ENCODE measurements around the gene UBR1.
"Not testable (repeated sequence)": the region's sequence is repeated elsewhere in the genome, so short reads cannot be mapped to it uniquely, and the experiment has no call there.

UBR1 gene

DNA sequence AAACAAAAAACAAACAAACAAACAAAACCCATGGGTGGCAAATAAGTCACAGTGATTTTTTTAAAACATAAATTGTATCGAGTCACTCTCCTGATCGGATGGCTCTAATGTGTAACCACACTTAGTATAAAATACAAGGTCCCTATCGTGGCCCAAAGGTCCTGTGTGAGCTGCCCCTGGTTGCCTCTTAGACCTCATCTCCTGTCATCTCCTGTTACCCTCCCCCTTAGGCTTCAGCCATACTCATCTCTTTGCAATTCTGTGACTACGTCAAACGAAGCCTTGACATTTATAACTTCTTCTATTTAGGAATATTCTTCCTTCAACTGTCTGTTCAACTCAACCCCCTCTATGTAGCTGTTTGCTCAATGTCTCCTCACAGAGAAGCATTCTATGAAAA is 141.4 kb downstream of the UBR1 start:
- DNase-seq, result no peak

DNA sequence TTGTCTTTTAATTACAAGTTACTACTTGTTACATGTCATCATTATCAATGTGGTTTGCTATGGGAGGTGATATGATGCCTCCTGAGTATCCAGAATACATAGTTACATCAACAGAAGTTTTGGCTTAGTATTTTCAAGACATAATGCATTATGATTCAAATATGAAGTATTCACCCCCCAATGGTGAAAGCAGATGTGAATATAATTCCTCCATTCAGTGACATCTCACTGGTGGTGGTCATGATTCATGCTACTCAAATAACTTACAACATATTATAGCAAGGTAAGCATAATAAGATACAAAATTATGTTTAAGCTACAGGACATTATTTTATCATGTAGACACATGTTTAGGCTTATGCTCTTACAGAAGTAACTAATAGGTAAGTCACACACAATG is 150.3 kb downstream of the UBR1 start:
- DNase-seq, result no peak

DNA sequence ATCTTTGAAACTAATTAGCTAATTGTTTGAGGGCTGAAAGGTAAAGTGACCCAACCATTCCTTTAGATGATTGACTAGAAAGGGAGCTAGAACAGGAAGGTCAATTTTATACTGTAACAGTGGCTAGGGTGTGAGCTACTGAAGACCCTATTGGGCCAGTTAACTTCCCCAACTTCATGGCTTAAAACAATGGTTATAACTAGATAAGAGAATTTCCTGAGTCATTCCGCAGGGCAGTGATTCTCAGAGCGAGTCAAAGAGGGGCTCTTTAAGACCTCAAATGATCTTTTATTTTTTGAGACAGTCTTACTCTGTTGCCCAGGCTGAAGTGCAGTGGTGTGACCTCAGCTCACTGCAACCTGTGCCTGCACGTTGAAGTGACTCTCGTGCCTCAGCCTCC is 151.5 kb downstream of the UBR1 start:
- no peak for DNase-seq

DNA sequence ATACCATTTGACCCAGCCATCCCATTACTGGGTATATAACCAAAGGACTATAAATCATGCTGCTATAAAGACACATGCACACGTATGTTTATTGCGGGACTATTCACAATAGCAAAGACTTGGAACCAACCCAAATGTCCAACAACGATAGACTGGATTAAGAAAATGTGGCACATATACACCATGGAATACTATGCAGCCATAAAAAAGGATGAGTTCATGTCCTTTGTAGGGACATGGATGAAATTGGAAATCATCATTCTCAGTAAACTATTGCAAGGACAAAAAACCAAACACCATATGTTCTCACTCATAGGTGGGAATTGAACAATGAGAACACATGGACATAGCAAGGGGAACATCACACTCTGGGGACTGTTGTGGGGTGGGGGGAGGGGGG is 156.9 kb downstream of the UBR1 start:
- not testable (repeated sequence) for DNase-seq

DNA sequence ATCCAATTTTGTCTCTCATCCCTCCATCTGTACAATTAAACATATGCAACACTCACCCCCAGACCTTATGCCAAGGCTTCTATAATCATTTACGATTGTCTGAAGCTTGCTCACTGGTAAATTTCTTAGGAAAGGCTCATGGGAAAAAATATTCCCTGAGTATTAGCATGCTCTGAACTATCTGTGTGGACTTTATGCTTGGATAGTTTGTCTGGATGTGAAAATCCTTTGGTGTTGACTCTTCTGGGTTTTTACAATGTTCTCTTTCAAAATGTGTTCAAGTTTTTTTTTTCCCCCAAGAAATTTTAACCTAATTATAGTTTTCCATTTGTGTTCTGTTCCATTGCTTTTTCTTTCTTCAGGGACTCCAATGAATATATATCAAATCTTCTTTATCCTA is 165.3 kb downstream of the UBR1 start:
- DNase-seq, result no peak

DNA sequence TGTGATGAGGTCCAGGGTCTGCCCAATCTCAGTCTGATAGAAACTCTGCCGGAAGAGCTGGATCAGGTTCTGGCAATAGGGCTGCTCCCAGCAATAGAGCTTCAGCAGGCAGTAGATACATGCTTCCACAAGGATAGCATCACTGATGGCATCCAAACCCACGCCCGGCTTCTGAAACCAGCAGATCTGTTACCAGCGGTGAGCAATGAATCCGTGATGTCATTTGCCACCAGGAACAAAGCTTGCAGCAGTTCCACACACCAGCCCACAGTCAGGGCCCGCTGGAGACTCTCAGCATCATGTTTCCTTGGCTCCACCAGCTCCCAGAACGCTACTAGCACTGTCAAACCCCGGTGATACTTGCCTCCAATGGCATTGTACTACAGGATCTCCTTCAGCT is 166.0 kb downstream of the UBR1 start:
- DNase-seq, result no peak

DNA sequence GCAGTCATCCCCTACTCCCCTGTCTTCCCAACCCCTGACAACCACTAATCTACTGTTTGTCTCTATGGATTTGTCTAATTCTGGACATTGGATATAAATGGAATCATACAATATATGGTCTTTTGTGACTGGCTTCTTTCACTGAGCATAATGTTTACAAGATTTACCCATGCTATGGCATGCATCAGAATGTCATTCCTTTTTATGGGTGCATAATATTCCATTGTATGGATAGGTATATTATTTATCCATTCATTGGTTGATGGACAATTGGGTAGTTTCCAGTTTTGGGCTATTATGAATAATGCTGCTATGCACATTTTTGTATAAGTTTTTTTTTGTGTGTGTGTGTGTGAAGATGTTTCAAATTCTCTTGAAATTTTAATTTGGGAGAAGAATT is 168.7 kb downstream of the UBR1 start:
- DNase-seq, result no peak

DNA sequence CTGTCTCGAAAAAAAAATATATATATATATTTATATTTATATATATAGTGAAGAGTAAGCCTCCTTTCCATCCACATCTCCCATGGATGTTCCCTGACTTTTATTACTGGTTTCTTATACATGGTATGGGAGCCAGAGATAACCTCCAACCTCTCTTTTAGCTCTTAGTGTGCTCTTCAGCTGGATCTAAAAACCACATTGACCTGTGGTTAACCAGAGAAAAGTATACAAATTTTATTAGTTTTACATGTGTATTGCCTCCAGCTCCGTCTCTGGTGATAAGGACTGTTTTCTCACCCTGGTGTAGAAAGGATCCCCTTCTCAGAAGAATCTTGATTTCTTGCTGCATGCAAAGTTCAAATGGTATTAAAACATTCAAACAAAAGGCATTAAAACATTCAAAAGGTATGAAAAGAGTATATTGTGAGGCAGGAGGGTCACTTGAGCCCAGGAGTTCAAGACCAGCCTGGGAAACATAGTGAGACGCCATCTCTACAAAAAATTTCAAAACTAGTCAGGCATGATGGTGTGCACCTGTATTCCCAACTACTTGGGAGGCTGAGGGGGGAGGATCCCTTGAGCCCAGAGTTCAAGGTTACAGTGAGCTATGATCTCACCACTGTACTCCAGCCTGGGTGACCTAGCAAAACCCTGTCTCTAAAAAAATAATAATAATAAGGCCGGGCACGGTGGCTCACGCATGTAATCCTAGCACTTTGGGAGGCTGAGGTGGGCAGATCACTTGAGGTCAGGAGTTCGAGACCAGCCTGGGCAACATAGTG is 171.8 kb downstream of the UBR1 start:
- no peak for DNase-seq

DNA sequence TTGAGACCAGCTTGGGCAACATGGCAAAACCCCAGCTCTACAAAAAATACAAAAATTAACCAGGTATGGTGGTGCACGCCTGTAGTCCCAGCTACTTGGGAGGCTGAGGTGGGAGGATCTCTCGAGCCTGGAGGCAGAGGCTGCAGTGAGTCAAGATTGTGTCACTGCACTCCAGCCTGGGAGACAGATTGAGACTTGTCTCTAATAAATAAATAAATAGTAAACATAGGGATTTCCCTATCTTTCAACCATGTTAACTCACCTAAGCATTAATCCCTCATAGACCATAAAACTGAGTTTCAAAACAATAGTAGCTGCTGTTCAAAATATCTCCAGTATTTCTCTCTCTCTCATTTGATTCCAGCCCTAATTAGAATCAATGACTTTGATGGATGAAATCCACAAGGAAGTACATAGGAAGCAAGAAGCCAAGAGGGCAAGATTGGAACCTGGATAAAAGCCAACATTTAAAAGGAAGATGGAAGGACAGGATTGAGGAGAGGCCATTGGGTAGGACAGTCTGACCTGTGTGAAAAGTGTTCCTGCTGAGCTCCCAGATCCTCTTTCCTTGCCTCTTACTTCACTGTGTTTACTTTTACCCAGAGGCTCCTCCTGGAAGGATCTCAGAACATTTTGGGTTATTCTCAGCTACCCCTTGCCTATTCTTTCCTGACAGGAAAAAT is 172.9 kb downstream of the UBR1 start:
- no peak for DNase-seq

DNA sequence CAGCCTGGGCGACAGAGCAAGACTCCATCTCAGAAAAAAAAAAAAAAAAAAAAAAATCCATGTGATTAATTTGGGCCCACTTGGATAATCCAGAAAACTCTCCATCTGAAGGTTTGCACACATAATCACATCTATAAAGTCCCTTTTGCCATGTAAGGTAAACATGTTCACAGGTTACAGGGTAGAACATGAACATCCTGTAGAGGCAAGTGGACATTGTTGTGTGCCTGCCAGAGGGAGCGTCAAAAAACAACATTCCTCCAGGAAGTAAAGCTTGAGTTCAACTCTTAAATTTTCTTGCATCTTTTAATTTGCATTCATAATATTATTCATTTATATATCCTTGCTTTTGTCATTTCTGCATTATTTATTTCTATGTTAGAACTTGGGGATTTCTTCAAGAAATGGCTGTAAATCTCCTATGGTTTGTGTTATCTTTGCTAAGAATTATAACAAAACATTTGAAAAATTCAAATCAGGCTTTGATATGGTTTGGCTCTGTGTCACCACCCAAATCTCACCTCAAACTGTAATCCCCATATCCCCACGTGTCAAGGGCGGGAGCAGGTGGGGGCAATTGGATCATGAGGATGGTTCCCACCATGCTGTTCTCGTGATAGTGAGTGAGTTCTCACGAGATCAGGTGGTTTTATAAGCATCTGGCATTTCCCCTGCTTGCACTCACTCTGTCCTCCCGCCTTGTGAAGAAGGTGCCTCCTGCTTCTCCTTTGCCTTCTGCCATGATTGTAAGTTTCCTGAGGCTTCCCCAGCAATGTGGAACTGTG is 173.9 kb downstream of the UBR1 start:
- DNase-seq, result no peak

DNA sequence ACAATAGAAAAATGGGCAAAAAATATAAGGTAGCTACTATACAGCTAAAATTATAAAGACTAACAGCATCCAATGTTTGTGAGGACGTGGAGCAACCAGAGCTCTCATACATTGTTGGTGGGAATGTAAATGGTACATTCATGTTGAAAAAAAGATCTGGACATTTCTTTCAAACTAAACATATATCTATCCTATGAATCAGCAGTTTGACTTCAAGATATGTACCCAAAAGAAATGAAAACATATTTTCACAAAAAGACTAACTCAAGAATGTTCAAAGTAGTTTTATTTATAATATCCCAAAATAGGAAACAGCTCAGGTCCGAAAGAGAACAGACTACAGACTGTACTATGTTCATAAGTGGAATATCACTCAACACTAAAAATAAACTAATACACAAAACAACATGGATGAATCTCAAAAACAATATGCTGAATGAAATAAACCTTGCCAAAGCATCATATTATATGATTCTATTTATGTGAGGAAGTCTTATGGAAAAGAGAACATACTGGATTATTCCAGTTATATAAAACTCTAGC is 176.5 kb downstream of the UBR1 start:
- DNase-seq, result no peak

DNA sequence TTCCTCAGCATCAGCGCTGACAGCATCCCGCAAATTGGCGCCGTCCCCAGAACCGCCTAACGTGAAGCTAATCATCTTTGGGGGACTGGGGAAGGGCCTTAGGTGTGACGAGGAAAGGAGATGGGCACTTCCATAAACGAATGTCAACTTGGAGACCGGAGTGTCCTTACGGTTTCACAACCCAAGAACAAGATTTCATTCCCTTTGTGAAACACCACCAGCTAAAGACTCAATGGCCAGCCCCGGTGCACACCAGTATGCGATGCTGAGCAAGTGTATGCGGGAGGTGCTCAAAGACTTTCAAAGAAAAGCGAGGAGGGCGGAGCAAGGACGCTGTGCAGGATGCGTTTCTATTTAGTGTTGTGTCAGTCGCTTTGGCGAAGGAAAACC is 184.5 kb downstream of the UBR1 start:
- DNase-seq, result no peak

DNA sequence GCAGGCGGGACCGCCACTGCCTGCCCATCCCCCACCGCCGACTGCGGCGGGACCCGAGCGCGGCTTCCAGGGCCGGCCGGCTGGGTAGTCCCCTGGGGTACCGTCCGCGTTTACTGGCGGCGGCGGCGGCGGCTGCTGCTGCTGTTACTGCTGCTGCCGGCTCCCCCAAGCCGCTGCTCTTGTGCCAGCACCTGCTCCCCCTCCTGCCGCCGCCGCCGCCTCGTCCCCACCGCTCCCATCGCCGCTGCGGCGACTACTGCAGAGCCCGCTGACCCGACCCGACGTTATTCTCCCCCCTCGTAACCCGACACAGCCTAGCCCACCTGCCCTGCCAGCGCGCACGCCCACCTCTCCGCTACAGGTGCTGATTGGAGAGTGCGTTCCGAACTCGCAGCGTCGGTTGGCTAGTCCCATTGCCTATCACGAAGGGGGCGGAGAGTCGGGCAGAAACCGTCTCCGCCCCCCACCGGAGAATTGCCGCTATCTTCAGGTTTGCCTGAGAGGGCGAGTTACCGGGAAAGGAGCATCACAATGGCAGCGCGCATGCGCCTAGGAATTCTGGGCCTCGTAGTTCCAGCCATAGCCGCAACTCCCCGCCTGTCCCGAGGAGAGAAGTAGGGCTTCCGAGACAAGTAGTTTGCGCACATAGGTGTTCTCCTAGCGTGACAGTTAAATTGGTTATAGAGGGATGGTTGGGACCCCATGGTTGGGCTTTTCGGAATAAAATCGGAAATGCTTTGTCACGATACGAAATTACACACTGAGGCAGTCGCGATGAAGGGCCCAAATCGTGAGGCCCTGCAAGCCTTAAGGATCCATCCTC is 185.1 kb downstream of the UBR1 start, which contains the start of gene TTBK2:
TTBK2 (minus strand) TSS at position 260 of the 823 bp plus-strand sequence. CDS start 42,161 bp downstream, outside the sequence.
- DNase-seq, result peak; percentile 96

DNA sequence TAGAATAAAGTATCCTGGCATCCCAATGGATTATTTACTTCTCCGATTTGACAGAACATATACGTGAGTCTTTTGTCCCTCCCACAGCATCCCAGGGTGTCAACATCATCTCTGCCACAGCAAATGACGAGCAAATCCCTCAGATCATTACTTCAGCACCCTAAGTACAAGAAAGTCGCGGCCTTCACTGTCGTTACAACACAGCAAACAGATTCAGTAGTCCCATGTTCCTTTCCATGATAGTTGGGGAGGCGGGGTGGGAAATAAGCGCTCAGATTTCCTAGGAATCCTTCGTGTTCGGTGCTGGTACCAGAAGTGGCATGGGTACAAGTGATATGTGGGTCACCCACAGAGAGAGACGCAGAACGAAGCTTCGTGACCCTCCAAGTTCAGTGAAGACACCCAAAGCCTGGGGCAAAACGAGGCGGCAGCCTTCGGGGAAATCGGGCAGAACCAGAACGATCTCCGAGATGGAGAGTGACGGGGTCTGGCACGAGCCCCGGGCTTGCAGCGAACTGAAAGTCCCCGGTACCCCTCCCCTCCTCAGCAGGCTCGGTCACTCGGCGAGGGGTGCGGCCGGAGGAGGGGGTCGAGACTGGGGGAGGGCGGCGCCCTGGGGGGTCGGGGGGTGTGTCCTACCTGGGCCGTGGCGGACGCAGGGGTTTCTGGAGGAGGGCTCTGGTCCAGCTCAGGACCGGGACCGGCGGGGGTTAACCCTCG is 185.9 kb downstream of the UBR1 start:
- DNase-seq, result no peak

DNA sequence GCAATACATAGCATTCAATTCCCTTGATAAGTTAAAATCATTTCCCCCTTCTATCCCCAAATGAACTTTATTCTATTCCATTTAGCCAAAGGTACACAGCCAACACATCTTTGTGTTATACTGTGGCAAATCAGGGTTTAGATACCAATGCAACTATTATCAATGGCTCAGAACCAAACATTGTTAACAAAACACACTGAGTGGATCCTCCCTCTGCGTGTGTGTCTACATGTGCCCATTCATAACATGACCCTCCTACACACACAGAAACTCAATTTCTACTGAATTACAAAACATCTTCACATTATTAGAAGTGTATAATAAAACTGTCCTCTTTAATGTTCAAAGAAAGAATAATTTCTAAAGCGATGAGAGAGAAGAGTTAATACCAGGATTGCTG is 186.5 kb downstream of the UBR1 start:
- no peak for DNase-seq

DNA sequence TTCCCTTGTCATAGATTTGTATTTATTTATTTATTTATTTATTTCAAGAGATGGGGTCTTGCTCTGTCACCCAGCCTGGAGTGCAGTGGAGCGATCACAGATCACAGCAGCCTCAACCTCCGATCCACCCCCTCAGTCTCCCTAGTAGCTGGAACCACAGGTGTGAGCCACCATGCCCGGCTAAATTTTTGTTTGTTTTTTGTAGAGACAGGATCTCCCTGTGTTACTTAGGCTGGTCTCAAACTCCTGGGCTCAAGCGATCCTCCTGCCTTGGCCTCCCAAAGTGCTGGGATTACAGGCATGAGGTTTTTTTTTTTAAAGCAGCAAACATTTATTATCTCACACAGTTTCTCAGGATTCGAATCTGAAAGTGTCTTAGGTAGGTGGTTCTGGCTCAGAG is 187.8 kb downstream of the UBR1 start:
- no peak for DNase-seq

DNA sequence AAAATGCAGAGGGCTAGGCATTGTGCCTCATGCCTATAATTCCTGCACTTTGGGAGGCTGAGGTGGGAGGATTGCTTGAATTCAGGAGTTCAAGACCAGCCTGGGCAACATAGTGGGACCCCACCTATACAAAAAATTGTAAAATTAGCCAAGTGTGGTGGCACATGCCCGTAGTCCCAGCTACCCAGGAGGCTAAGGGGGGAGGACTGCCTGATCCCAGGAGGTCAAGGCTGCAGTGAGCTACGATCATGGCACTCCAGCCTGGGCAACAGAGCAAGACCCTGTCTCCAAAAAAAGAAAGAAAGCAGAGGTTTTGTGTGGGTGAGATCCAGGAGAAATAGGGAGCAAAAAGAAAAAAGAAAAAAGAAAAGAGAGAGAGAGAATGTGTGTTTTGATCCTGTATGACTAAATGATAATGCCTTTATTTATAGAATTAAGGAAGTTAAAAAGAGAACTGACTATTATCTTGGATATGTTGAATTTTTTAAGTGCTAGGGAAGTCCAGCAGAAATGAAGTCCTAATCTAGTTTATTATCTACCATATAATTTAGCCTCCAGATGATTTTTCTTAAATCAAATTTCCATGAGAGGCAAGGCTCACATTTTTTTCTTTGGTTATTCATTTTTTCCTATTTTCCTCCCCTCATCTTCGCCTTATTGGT is 190.1 kb downstream of the UBR1 start:
- DNase-seq, result no peak

DNA sequence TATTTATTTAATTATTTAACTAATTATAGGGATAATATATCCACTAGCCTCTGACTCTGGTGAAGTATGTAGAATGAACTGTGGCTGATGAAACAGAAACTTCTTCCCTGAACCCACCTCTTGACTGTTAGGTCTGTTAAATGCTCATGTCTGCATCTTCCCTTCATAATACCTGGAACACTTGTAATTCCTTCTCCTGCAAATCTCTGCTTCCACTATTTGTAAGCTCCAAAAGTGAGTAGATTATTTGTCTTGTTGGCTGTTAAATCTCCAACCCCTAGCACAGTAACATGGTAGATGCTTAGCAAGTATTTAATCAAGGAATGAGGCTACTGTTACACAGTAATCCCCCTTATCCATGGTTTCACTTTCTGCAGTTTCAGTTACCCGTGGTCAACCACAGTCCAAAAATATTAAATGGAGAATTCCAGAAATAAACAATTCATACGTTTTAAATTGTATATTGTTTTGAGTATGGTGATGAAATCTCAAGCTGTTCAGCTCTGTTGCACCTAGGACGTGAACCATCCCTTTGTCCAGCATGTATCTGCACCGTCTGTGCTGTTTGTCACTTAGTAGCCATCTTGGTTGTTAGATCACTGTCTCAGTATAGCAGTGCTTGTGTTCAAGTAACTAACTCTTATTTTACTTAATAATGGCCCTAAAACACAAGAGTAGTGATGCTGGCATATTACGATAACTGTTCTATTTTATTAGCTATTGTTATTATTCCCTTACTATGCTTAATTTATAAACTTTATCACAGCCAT is 190.9 kb downstream of the UBR1 start:
- no peak for DNase-seq

DNA sequence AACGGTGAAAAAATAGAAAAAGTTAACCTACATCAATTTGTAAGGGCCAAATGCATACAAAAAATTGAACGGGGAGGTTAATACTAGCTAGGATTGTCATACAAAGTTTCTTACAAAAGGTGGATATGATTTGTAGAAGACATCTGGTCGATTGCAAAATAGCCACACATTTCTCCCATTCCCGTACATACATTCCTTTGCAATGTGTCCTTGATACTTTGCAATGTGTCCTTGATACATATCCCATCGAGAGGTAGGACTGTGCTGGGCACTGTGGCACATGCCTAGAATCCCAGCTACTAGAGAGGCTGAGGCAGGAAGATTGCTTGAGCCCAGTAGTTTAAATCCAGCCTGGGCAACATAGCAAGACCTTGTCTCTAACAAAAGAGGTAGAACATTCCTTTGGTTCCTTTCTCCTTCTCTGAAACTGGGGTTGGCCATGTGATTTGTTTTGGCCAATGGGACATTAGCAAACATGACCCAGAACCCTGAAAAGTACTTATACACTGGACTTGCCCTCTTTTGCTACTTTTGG is 194.7 kb downstream of the UBR1 start:
- DNase-seq, result no peak

DNA sequence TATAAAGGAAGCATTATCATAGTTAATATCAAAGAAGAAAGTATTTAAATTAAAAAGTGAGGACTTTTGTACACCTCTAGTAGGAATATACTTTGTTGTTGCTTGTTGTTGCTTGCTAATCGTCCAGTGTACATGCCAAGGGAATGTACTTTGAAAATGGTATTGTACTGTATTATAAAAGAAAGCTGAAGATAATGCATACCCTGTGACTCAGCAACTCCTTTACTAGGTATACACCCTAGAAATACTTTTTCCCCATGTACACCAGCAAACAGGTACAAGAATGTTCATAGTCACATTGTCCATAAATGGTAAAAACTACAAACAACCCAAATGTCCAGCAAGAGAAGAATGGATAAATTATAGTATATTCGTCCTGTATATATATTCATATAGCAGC is 197.3 kb downstream of the UBR1 start:
- DNase-seq, result no peak

Measured in NCI-H1092 (cell line).